NCI-H748 treated with DMSO at 0.1 percent for 48 hours (cell line): Measurements from ENCODE around the gene ALB.
A peak's percentile ranks its signal among the peaks of the same experiment; 100 is the strongest.

Experiments used
- DNase-seq: peaks from one replicate; lab custom pipeline; 2025; lab: John Stamatoyannopoulos, UW

ALB gene

DNA sequence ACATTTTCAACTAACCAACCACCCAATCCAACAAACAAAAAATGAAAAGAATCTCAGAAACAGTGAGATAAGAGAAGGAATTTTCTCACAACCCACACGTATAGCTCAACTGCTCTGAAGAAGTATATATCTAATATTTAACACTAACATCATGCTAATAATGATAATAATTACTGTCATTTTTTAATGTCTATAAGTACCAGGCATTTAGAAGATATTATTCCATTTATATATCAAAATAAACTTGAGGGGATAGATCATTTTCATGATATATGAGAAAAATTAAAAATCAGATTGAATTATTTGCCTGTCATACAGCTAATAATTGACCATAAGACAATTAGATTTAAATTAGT is 27.7 kb downstream of the ALB start:
- no peak for DNase-seq

DNA sequence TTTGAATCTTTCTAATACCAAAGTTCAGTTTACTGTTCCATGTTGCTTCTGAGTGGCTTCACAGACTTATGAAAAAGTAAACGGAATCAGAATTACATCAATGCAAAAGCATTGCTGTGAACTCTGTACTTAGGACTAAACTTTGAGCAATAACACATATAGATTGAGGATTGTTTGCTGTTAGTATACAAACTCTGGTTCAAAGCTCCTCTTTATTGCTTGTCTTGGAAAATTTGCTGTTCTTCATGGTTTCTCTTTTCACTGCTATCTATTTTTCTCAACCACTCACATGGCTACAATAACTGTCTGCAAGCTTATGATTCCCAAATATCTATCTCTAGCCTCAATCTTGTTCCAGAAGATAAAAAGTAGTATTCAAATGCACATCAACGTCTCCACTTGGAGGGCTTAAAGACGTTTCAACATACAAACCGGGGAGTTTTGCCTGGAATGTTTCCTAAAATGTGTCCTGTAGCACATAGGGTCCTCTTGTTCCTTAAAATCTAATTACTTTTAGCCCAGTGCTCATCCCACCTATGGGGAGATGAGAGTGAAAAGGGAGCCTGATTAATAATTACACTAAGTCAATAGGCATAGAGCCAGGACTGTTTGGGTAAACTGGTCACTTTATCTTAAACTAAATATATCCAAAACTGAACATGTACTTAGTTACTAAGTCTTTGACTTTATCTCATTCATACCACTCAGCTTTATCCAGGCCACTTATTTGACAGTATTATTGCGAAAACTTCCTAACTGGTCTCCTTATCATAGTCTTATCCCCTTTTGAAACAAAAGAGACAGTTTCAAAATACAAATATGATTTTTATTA is 28.3 kb downstream of the ALB start:
- DNase-seq = no peak

DNA sequence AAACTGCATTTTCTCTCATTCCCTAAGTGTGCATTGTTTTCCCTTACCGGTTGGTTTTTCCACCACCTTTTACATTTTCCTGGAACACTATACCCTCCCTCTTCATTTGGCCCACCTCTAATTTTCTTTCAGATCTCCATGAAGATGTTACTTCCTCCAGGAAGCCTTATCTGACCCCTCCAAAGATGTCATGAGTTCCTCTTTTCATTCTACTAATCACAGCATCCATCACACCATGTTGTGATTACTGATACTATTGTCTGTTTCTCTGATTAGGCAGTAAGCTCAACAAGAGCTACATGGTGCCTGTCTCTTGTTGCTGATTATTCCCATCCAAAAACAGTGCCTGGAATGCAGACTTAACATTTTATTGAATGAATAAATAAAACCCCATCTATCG is 29.1 kb downstream of the ALB start:
- no peak for DNase-seq

DNA sequence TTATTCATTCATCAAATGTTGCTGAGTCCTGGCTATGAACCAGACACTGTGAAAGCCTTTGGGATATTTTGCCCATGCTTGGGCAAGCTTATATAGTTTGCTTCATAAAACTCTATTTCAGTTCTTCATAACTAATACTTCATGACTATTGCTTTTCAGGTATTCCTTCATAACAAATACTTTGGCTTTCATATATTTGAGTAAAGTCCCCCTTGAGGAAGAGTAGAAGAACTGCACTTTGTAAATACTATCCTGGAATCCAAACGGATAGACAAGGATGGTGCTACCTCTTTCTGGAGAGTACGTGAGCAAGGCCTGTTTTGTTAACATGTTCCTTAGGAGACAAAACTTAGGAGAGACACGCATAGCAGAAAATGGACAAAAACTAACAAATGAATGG is 30.2 kb downstream of the ALB start:
- DNase-seq = no peak

DNA sequence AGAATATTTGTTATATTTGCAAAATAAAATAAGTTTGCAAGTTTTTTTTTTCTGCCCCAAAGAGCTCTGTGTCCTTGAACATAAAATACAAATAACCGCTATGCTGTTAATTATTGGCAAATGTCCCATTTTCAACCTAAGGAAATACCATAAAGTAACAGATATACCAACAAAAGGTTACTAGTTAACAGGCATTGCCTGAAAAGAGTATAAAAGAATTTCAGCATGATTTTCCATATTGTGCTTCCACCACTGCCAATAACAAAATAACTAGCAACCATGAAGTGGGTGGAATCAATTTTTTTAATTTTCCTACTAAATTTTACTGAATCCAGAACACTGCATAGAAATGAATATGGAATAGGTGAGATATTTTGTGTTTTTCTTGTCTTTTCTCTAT is 31.9 kb downstream of the ALB start, which contains the start of gene AFP:
Gene AFP, plus strand, starts transcription at position 238 of the 400 bp plus-strand sequence. Its CDS starts 42 bp downstream, at position 280.
- DNase-seq = no peak

DNA sequence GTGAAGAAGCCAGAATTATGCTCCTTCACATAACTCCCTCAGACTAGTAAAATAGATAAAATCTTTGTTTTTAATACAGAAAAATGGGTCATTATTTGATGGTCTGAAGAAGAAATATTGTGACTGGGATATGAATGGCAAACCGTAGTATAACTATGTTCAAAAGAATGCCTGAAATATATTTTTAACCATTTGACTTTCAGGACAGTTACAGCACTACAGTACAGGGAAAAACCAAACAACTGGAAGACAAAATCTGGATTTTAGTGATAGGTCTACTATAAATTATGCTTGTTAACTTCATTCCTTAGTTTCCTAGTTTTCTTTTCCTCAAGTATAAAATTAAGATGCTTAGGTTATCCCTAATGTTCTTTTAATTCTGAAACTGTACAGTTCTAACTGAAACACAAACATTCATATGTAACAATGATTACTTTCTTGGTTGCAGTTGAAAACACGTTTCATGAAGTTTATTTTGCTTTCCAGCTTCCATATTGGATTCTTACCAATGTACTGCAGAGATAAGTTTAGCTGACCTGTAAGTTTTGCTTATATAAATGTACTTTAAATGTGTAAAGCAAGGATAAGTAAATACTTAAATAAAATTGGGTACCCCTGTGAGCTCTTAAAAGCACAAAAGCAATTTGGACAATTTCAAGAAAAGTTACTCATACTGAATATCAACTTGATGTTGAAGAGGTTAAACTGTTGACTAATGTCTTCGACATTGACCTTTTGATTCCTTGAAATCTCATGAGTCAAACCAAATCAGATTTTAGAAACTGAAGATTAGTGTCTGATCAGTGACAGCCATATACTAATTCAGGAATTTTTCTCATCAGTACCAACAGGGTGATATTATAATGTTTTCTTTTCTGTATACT is 32.8 kb downstream of the ALB start:
- DNase-seq = no peak

DNA sequence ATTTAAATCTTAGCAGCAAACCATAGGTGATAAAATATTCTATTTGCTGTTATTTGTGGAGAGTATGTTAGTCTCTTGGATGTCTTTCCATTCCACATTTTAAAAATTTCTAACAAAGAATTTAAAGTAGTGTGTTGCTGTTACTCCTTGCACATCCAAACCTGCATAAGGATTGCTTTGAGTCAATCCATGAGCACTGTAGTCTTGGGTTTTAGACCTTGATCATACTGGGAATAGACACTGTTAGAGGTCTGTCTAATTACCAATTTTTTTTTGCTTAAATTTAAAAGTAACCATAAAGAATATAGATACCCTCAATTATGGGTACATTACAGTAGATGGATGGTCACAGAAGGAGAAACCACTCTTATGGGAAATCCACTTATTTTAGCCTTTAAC is 33.5 kb downstream of the ALB start:
- no peak for DNase-seq

DNA sequence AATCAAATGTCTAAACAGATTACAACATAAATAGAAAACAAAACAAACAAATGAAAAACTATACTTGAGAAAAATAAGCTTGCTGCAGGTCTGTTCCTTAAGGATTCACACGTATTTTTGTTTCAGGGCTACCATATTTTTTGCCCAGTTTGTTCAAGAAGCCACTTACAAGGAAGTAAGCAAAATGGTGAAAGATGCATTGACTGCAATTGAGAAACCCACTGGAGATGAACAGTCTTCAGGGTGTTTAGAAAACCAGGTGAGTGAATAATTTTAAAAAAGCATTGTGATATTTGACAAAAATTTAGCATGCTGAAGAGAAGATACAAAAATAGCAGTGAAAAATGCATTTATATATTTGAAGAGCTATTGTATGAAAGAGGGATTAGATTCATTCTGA is 34.0 kb downstream of the ALB start:
- no peak for DNase-seq

DNA sequence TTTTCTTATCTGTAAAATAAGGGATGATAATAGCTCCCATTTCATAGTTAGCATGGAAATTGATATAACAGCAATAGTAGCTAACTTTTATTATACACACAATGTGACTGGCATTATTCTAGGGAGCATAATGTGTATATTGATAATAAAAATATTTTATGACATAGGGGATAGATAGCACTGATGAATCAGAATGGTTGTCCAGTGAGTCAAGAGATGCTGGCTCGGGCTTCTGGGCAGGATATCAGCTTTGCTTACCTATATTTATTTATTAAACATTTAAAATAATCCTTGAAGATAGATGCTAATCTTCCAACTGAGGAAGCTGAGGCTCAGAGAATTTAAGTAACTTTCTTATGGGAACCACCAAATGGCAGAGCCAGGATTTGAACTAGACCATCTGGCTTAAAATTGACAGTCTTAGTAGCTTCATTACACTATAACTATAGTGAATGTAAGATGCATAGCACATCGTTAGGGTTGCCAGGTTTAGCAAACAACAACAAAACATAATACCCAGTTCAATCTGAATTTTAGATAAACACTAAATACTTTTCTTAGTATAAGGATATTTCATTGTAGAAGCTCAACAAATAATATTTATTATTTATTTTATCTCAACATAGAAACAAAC is 34.6 kb downstream of the ALB start:
- DNase-seq = no peak

DNA sequence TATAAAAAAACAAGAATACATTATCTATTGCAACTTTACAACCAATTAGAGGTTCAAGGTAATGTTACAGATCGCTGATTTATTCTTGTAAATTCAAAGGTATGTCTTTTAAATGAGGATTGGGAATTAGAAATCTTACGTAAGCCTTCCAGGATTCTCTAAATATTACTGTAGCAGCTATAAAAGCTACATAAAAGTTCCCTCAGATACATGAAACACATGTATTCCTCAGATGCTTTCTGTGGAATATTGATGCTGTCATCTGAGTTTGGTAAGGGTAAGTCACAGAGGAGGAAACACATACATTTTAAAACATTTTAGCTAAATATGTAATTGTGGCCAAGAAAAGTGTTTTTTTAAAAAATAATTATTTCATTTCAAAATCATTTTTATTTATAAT is 35.4 kb downstream of the ALB start:
- no peak for DNase-seq

DNA sequence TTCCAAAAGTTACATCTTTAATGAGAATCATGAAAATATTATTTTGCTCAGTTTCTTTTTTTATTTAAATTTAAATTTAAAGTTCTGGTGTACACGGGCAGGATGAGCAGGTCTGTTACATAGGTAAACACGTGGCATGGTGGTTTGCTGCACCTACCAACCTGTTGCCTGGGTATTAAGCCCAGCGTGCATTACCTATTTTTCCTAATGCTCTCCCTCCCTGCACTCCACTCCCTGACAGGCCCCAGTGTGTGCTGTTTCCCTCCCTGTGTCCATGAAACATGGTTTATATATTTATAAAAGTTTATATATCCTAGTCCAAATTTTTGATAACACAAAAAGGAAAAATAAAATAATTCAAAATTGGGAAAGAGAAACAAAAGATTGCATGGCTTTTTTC is 35.9 kb downstream of the ALB start:
- no peak for DNase-seq

DNA sequence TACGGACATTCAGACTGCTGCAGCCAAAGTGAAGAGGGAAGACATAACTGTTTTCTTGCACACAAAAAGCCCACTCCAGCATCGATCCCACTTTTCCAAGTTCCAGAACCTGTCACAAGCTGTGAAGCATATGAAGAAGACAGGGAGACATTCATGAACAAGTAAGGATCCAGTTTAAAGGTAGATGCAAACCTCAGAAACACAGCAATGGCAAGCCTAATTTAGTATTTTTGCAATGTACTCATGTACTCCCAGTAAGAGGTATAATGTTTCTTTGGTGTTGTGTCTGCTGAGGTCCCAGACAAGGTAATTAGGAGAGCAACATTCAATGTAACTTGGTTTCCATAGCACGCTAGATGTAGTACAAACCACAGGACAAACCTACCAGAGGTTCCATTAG is 36.6 kb downstream of the ALB start:
- DNase-seq = no peak

DNA sequence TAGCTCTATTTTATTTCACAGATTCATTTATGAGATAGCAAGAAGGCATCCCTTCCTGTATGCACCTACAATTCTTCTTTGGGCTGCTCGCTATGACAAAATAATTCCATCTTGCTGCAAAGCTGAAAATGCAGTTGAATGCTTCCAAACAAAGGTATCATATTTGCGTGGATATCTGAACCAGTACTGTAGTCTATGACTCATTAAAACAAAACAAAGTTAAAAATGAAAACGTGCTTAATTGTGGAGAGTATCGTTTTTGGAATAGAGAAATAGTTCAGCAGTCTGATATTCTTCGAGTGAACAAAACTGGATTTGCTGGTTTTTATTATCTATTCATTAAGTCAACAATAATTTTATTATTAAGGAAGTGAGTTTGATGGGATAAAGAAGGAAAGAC is 38.2 kb downstream of the ALB start:
- DNase-seq = no peak

DNA sequence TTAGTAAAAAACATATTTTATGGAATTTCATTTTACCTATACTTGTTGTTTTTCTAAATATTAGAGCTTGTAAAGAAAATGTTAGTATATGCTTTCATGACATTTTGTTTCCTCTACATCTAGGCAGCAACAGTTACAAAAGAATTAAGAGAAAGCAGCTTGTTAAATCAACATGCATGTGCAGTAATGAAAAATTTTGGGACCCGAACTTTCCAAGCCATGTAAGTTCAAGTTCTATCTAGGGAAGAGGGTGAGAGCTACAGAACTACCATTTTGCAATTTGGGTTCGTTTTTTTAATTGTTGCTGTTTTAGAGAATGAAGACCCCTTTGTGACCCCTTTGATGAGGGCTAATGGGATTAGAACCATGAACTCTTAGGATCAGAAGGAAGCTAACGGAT is 39.1 kb downstream of the ALB start:
- no peak for DNase-seq

DNA sequence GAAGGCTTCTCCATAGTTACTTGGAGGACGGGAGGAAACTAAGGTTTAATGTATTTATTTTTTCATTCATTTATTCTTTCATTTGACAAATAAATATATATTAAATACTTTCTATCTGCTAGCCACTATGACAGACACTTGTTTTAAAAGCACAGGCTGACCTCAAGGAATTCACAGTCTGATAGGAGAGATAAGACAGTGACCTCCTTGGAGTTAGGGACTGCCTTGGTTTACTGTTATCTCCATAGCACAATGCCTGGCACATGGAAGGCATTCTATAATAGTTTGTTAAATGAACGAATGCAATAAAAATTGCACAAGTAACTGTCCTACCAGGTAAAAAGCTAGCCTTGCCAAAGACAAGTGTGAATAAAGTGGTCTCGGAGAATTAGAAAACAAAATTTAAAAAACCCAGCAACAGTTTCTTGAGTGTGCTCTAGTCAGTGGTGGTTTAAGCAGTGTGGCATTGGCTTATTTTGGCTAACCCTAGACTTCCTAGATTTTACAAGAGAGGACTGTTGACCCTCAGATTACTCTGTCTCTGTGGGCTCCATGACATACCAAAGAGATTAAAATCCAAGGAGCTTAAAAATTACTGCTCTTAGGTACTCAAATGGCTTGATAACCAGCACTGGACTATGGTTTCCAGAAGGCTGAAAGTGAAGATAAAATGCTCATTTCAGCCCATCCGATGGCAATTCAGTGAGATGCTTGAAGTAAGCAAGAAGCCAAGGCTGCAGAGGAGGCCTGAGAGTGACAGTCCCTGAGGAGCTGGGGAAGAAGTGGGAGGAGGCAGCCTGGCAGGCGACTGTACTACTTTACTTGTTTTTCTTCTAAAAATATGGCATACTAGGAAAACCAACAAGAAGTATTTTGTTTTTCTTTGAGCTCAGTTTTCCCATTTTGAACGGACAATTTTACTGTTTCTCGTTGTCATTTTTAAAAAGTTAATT is 41.6 kb downstream of the ALB start:
- DNase-seq = no peak

DNA sequence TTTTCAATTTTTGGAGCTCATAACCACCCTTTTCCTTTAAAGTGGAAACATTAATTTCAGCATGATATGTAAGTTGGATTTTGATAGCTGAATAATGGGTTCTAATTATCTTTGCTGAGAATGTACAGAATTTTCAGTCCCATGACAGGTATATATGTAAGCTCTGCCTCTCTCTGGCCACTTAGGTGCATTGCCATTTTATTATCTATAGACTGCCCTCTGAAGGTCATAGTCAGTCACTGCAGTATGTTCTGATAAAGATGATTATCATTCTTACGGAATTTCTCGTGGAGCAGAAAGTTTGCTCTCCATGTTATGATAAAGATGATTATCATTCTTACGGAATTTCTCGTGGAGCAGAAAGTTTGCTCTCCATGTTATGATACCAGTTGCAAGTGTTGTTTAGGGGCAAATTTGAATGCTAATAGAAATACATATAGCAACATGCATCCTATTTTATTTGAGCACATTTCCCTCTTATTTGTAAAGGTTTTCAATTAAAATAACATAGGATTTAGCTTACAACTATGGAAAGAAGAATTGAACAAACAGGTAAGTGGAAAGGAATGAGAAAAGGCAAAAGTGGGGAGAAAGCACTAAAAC is 42.4 kb downstream of the ALB start:
- peak; percentile 40 for DNase-seq

DNA sequence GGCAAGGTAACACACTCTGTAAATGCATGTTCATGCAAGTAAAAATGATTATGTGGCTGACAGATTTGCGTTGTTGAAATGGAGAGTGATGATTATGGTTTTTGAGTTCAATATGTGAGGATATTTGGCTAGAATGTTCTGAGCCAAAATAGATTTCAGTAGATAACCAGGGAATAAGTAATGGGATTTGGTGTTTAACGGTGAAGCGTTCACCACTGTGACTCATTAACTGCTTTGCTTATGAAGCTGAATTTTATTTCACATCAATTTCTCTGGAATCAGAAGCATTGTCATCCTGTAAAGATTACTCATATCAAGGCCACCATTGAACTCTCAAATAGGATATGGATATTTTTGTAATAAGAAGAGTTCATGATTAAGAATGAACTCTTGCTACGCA is 43.6 kb downstream of the ALB start:
- DNase-seq = no peak

DNA sequence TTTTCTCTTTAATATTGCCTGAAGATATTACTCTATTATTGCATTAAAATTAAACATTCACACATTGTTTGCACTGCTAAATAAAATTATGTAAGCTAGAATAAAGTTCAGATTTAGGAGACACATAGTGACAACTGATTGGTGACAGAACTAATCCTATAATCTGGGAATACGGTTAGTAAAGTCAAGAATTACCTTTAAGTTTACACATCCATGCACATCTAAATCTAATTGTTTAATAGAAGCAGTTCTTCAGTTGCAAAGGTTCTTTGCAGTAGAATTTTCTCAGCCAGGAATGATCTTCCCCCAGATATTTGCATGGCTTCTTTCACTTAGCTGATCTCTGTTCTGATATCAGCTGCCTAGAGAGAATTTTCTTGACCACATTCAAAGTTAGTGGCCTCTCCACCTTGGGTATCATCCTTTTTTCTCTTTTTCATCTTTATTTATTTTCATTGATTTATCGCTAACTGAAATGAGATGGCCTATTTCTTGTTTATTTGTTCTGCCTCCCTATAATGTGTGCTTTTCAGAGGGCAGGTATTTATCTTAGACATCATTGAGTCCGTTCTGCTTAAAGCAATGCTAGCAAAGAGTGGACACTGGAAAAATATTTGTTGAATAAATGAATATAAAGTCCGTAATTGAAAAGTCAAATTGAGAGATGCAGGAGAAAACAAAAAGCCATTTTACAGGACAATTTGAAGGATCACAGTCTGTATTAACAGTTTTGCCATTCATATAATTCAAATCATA is 44.5 kb downstream of the ALB start:
- DNase-seq = no peak

DNA sequence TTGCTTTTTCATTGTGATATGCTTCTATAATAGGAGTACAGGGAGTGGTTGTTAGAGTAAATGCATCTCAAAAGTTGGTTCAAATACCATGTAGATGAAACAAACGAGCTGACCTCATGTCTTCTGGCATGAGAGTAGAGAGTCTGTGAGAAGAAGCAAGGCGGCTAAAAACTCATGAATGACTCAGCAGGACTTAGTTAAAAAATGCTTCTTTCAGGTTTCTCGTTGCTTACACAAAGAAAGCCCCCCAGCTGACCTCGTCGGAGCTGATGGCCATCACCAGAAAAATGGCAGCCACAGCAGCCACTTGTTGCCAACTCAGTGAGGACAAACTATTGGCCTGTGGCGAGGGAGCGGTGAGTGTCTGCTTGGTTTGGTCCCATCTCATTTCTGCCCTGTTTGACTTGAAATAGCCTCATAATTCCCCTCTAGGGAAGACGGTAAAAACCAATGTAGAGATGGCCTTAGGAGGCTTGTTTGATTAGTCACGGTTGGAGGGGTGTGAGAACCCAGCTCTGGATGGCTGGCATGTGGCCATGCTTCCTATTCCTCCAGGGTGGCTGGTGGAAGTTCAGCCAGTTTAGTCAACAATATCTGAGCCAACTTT is 46.4 kb downstream of the ALB start:
- peak; percentile 77 for DNase-seq

DNA sequence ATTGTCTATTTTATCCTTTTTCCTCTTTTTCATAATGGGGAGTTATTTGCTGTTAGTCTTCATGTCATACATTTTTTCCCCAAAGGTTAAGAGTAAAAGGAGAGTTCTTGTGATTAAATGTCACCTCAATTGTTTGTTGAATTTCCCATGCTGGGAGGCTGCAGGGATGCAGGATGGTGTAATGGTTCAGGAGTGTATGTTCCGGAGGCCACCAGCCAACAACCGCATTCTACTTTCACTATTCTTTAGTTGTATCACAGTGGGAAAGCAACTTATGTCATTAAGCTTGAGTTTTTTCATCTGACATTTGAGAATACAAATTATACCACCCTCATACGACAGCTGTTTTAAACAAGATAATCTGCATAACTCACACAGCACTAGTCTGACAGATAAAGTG is 47.3 kb downstream of the ALB start:
- peak; percentile 74 for DNase-seq
